ENCODE results near the gene CNTLN. TPM values are rescaled to one million over a fixed set of nuclear protein-coding genes. Genes with fewer than 3 reads are reported as not detected.
"Not testable (repeated sequence)": the region's sequence is repeated elsewhere in the genome, so short reads cannot be mapped to it uniquely, and the experiment has no call there.

CNTLN gene
- total RNA-seq, 1 donor from 2014 or later = 7.8 TPM

- DNase-seq (ENCODE audit: low spot score) = no peak
- H3K9me3 Mint-ChIP-seq (ENCODE audit: low read depth) = peaks cover 4% of the 10 kb centered on the region
- H3K4me3 Mint-ChIP-seq (ENCODE audit: unreplicated experiment) = no peak overlapping the region
- TF ChIP-seq CTCF (IDR thresholded peaks at IDR 0.05) = no peak
- H3K36me3 Mint-ChIP-seq (ENCODE audit: low read depth) = peaks cover 13% of the 10 kb centered on the region
- no peaks in the 10 kb centered on the region for H3K27me3 Mint-ChIP-seq (ENCODE audit: low read depth)
- no peaks in the 10 kb centered on the region for H3K4me1 Mint-ChIP-seq (ENCODE audit: low read depth)
- H3K27ac Mint-ChIP-seq (ENCODE audit: unreplicated experiment) = no peak overlapping the region
These were observed 24.6 kb downstream of the CNTLN start for GRCh38 chr9:17159469-17159868.

- peaks cover 4% of the 10 kb centered on the region for H3K9me3 Mint-ChIP-seq (ENCODE audit: low read depth)
- no peak overlapping the region for H3K27ac Mint-ChIP-seq (ENCODE audit: unreplicated experiment)
- DNase-seq (ENCODE audit: low spot score) = no peak
- no peaks in the 10 kb centered on the region for H3K4me1 Mint-ChIP-seq (ENCODE audit: low read depth)
- no peaks in the 10 kb centered on the region for H3K27me3 Mint-ChIP-seq (ENCODE audit: low read depth)
- peaks cover 7% of the 10 kb centered on the region for H3K36me3 Mint-ChIP-seq (ENCODE audit: low read depth)
- no peak overlapping the region for H3K4me3 Mint-ChIP-seq (ENCODE audit: unreplicated experiment)
- TF ChIP-seq CTCF (IDR thresholded peaks at IDR 0.05) = no peak
These were observed 25.5 kb downstream of the CNTLN start for GRCh38 chr9:17160327-17160726.

GRCh38 chr9:17165764-17166163, 30.9 kb downstream of the CNTLN start:
- H3K27ac Mint-ChIP-seq (ENCODE audit: unreplicated experiment) = no peak overlapping the region
- peaks cover 9% of the 10 kb centered on the region for H3K36me3 Mint-ChIP-seq (ENCODE audit: low read depth)

GRCh38 chr9:17166346-17166745, 31.5 kb downstream of the CNTLN start:
- TF ChIP-seq CTCF (IDR thresholded peaks at IDR 0.05) = no peak
- H3K36me3 Mint-ChIP-seq (ENCODE audit: low read depth) = peaks cover 9% of the 10 kb centered on the region
- H3K27me3 Mint-ChIP-seq (ENCODE audit: low read depth) = no peaks in the 10 kb centered on the region
- peaks cover 23% of the 10 kb centered on the region for H3K9me3 Mint-ChIP-seq (ENCODE audit: low read depth)
- H3K4me3 Mint-ChIP-seq (ENCODE audit: unreplicated experiment) = no peak overlapping the region
- DNase-seq (ENCODE audit: low spot score) = no peak
- no peak overlapping the region for H3K27ac Mint-ChIP-seq (ENCODE audit: unreplicated experiment)
- H3K4me1 Mint-ChIP-seq (ENCODE audit: low read depth) = no peaks in the 10 kb centered on the region

More at GRCh38 chr9:17165764-17166163, 30.9 kb downstream of the CNTLN start:
- Mint-ChIP-seq H3K4me1 (ENCODE audit: low read depth) (no peaks in the 10 kb centered on the region), H3K4me3 (ENCODE audit: unreplicated experiment) (no peak overlapping the region), H3K9me3 (ENCODE audit: low read depth) (peaks cover 23% of the 10 kb centered on the region), H3K27me3 (ENCODE audit: low read depth) (no peaks in the 10 kb centered on the region)
- no peak for TF ChIP-seq CTCF (IDR thresholded peaks at IDR 0.05)
- no peak for DNase-seq (ENCODE audit: low spot score)

- peaks cover 5% of the 10 kb centered on the region for H3K36me3 Mint-ChIP-seq (ENCODE audit: low read depth)
- H3K27ac Mint-ChIP-seq (ENCODE audit: unreplicated experiment) = no peak overlapping the region
- no peak for DNase-seq (ENCODE audit: low spot score)
- H3K9me3 Mint-ChIP-seq (ENCODE audit: low read depth) = peaks cover 23% of the 10 kb centered on the region
- peaks cover 6% of the 10 kb centered on the region for H3K4me1 Mint-ChIP-seq (ENCODE audit: low read depth)
- no peak for TF ChIP-seq CTCF (IDR thresholded peaks at IDR 0.05)
- H3K4me3 Mint-ChIP-seq (ENCODE audit: unreplicated experiment) = no peak overlapping the region
- H3K27me3 Mint-ChIP-seq (ENCODE audit: low read depth) = no peaks in the 10 kb centered on the region
These were observed 36.7 kb downstream of the CNTLN start for GRCh38 chr9:17171309-17172094.

- H3K27me3 Mint-ChIP-seq (ENCODE audit: low read depth); DNase-seq (ENCODE audit: low spot score); H3K9me3 Mint-ChIP-seq (ENCODE audit: low read depth); H3K4me1 Mint-ChIP-seq (ENCODE audit: low read depth); H3K36me3 Mint-ChIP-seq (ENCODE audit: low read depth); H3K27ac Mint-ChIP-seq (ENCODE audit: unreplicated experiment); H3K4me3 Mint-ChIP-seq (ENCODE audit: unreplicated experiment): not testable (repeated sequence)
These were observed 42.7 kb downstream of the CNTLN start for GRCh38 chr9:17177496-17177895.
